HG02763 (cell line): ENCODE measurements around the gene KLHDC4.
"Not testable (repeated sequence)": the region's sequence is repeated elsewhere in the genome, so short reads cannot be mapped to it uniquely, and the experiment has no call there.

Experiments used
- ATAC-seq: cut with Tn5 transposase; IDR thresholded peaks from one replicate; pipeline ENCODE4 v1.9.1; 2021; ENCODE audit warnings: mild to moderate bottlenecking, moderate library complexity; ENCODE audit not compliant: unreplicated experiment

The KLHDC4 gene

GRCh38 chr16:87744750-87745514, 20.9 kb downstream of the KLHDC4 start:
- ATAC-seq, result no peak

DNA sequence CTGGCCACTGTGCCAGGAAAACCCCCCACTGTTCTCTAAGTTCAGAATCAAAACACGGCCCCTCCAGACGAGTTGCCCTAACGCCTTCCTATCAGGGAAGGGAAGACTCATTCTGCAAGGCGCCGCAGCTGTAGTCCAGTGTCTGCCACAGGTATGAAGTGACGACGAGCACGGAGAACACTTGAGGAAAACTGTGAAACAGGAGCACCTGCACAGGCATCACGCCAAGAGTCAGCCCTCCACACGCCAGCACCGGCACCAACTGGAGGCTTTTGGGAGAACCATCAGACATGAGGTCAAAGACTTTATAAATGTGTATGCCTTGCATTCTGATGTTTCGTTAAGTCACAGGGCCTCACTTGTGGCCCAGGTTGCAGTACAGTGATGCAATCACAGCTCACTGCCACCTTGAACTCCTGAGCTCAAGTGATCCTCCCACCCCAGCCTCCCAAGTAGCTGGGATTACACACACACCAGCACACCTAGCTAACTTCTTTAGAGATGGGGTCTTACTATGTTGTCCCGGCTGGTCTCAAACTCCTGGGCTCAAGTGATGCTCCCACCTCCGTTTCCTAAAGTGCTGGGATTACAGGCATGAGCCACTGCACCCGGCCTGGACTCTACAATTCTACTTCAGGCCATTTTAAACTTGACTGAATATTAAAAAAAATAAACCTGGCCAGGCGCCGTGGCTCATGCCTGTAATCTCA, 22.9 kb downstream of the KLHDC4 start:
- ATAC-seq, result no peak

- no peak for ATAC-seq
Observed at GRCh38 chr16:87741700-87742415, 23.9 kb downstream of the KLHDC4 start.

- ATAC-seq, result no peak
Observed at GRCh38 chr16:87740909-87741424, 24.8 kb downstream of the KLHDC4 start.

GRCh38 chr16:87740441-87740840, 25.3 kb downstream of the KLHDC4 start:
- no peak for ATAC-seq

- ATAC-seq, result no peak
Observed at GRCh38 chr16:87739801-87740200, 26.0 kb downstream of the KLHDC4 start.

DNA sequence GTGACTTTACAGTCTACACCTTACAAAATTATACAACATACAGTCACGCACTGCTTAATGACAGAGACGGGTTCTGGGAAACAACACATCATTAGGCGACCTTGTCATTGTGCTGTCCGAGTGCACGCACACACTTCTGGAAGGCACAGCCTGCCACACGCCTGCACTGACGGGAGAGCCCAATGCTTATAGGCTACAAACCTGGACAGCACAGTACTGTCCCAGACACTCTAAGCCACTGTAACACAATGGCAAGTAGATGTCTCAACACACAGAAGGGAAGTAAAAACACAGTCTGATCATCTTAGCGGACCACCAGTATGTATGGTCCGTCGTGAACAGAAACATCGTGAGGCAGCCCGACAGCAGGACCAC, 29.8 kb downstream of the KLHDC4 start:
- no peak for ATAC-seq

GRCh38 chr16:87735270-87736007, 30.3 kb downstream of the KLHDC4 start:
- no peak for ATAC-seq

GRCh38 chr16:87734644-87735043, 31.1 kb downstream of the KLHDC4 start:
- ATAC-seq, result no peak

DNA sequence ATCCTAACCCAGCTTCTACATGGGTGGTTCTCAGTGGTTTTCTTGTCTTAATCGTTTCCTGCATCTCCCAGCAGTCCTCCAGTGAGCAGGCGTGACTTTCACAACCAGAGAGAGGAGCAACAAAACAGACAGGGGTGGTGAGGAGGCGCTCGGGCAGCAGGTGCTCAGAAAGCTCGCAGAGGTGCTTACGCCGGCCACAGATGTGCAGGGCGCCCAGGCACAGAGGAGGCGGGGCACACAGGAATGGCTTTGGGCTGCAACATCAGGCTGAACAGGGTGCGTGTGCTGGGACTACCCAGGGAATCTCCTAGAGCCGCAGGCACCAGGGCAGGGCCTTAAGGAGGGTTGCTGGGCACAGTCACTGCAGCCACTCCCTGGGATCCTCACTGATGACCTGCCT, 32.6 kb downstream of the KLHDC4 start:
- no peak for ATAC-seq

- no peak for ATAC-seq
Observed at GRCh38 chr16:87731607-87732006, 34.2 kb downstream of the KLHDC4 start.

DNA sequence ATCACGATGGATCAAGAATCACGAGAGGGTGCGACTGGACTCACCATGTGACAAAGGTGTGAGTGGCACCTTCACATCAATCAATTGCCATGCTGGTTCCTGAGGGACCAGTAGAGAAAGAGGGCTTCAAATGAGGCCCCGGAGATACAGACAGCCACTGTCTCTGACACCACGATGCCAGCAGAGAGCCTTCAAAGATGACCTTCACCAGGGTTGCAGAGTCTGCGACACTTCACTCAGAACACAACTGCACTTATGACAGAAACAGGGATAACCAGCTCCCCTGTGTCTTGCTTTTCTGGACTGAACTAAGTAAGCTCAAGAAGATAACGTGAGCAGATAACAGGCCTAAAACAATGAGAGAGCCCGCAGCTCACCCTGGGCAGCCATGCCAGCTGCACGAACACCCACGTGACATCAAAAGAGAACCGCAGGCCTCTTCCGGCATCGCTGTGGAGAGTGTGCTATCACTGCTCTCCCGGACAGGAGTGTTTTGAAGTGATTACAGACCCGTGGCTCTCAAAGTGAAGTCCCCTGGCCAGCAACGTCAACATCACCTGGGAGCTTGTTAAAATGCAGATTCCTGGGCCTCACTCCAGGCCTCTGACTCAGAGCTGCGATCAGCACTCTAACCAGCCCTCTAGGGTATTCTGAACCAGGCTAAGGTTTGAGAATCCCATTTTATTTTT, 36.4 kb downstream of the KLHDC4 start:
- ATAC-seq, result no peak

GRCh38 chr16:87728026-87728425, 37.8 kb downstream of the KLHDC4 start:
- no peak for ATAC-seq

- no peak for ATAC-seq
Observed at GRCh38 chr16:87727346-87727745, 38.4 kb downstream of the KLHDC4 start.

GRCh38 chr16:87726577-87726976, 39.2 kb downstream of the KLHDC4 start:
- ATAC-seq, result not testable (repeated sequence)

DNA sequence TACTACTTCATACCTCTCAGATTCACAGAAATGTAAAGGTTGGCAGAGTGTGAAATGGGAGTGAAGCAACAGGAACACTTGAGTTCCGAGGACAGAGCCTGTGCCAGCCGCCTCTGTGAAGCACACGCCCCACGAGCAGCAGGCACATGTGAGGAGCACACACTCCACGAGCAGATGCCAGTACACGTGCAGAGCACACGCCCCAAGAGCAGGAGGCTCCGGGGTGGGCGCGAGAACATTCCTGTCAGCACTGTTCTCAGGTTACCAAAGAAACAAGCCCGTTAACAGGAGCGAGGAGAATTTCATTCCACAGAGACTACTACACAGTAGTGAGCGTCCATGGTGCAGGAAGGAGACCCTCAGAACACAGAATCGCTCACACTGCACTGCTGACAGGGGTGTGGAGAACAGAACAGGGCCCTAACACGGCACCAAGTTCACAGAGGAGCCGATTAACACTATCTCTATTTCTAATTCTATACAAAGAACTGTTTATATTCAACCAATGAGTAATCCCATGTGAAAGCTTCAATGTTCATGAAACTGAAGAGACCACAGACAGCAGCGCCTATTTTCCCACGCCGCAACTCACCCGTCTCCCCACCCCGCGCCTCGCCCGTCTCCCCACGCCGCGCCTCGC, 40.1 kb downstream of the KLHDC4 start:
- ATAC-seq, result no peak

- ATAC-seq, result no peak
Observed at GRCh38 chr16:87724490-87725291, 41.1 kb downstream of the KLHDC4 start.

- ATAC-seq, result no peak
Observed at GRCh38 chr16:87723226-87723623, 42.6 kb downstream of the KLHDC4 start.

DNA sequence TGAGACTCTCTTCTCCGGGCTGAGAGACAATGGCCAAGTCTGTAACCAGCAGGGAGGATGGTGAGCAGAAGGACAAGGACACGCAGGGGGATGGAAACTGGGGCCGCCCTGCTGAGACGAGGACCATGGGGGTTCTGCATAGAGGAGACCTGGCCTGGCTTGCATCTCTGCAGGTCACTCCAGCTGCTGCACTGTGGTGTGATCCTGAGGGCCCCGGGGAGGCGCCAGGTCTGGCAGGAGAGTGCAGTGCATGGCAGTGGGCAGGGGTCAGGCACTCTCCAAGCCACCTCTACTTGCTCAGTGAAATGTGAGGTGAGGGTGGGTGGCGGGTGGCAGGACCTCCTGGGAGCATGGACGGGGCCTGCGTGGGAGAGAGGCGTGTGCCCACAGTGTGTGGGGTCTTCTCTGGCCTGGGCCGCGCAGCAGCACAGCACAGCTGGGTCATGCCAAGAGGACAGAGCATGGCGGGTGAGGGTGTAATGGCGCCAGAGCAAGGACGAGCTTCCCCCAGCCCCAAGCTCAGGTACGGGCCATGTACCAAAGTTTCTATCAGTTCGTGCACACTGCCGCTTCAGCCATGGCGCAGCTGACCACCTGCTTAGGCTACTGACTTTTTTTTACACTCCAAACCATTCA, 43.1 kb downstream of the KLHDC4 start:
- ATAC-seq, result no peak
